Stimulated activated CD4-positive, alpha-beta T cell treated with anti-CD3 and anti-CD28 coated beads, Interleukin-12 subunit alpha, Interleukin-12 subunit beta, amount 100 ng/mL, for 4 hours (primary cell): ENCODE measurements around the gene PDX1.

Experiments
- DNase-seq: peaks from one replicate; pipeline ENCODE4 v3.0.0-alpha.2; 2020

The PDX1 gene

GRCh38 chr13:27919934-27920676 lies at the start of gene PDX1:
Gene PDX1, plus strand, starts transcription at chr13:27920000. Its CDS starts 139 bp downstream, at chr13:27920139.
- no peak for DNase-seq

- DNase-seq, result no peak
These were observed 41.5 kb upstream of the PDX1 start for GRCh38 chr13:27878274-27878673.

GRCh38 chr13:27889471-27889870 lies 30.3 kb upstream of the PDX1 start:
- DNase-seq, result no peak

- no peak for DNase-seq
These were observed 23.1 kb upstream of the PDX1 start for GRCh38 chr13:27896726-27897125.

GRCh38 chr13:27904719-27905118 lies 15.1 kb upstream of the PDX1 start:
- no peak for DNase-seq

- DNase-seq, result no peak
These were observed 14.2 kb upstream of the PDX1 start for GRCh38 chr13:27905650-27906049.

GRCh38 chr13:27907121-27907787 lies 12.5 kb upstream of the PDX1 start:
- DNase-seq, result no peak

GRCh38 chr13:27909378-27909777 lies 10.4 kb upstream of the PDX1 start:
- DNase-seq, result no peak

GRCh38 chr13:27911521-27911920 lies 8.3 kb upstream of the PDX1 start:
- DNase-seq, result no peak

GRCh38 chr13:27913160-27913559 lies 6.6 kb upstream of the PDX1 start:
- DNase-seq, result no peak

- DNase-seq, result no peak
These were observed 4.2 kb upstream of the PDX1 start for GRCh38 chr13:27915301-27916207.

- DNase-seq, result no peak
These were observed 2.5 kb upstream of the PDX1 start for GRCh38 chr13:27917121-27917947.

- no peak for DNase-seq
These were observed 1.5 kb upstream of the PDX1 start for GRCh38 chr13:27918041-27918917.

- no peak for DNase-seq
These were observed 712 bp upstream of the PDX1 start for GRCh38 chr13:27918918-27919658.

- peak; percentile 22 for DNase-seq
These were observed 204 bp upstream of the PDX1 start for GRCh38 chr13:27919659-27919933.

GRCh38 chr13:27920677-27921420 lies 1.0 kb downstream of the PDX1 start:
- DNase-seq, result no peak

GRCh38 chr13:27921421-27921960 lies 1.7 kb downstream of the PDX1 start:
- DNase-seq, result no peak

- DNase-seq, result no peak
These were observed 2.4 kb downstream of the PDX1 start for GRCh38 chr13:27921961-27922882.
